HG03280 (cell line): ENCODE measurements around the gene PEBP1.

Experiments used
- ATAC-seq: cut with Tn5 transposase; IDR thresholded peaks from one replicate; pipeline ENCODE4 v1.9.1; 2021; ENCODE audit warnings: mild to moderate bottlenecking, moderate library complexity; ENCODE audit not compliant: unreplicated experiment

The PEBP1 gene

GRCh38 chr12:118190266-118190665, 54.3 kb downstream of the PEBP1 start:
- no peak for ATAC-seq

- no peak for ATAC-seq
Observed at GRCh38 chr12:118193477-118193876, 57.6 kb downstream of the PEBP1 start.

- ATAC-seq, result no peak
Observed at GRCh38 chr12:118193958-118194357, 58.0 kb downstream of the PEBP1 start.
